GM12875 (cell line): ENCODE data around the gene ARF1.

Experiments
- H3K4me3 ChIP-seq: one replicate; pipeline ENCODE4 v1.5.1; 2011; ENCODE audit warnings: low read depth, low read length, control low read depth
- CTCF ChIP-seq: IDR thresholded peaks from 2 replicates; pipeline ENCODE4 v1.5.1; 2011; ENCODE audit warnings: low read depth, mild to moderate bottlenecking, control low read depth, inconsistent platforms, low read length, moderate library complexity, borderline replicate concordance; ENCODE audit not compliant: insufficient read depth

ARF1 gene

GRCh38 chr1:228072658-228073043 lies 9.9 kb upstream of the ARF1 start:
- H3K4me3 ChIP-seq, result no peak overlapping the region
- no peak for TF ChIP-seq CTCF

GRCh38 chr1:228073061-228073856 lies 9.2 kb upstream of the ARF1 start:
- no peak overlapping the region for H3K4me3 ChIP-seq
- no peak for TF ChIP-seq CTCF

GRCh38 chr1:228073857-228074545 lies 8.5 kb upstream of the ARF1 start:
- TF ChIP-seq CTCF, result no peak
- no peak overlapping the region for H3K4me3 ChIP-seq

GRCh38 chr1:228074954-228075730 lies 7.4 kb upstream of the ARF1 start:
- no peak for TF ChIP-seq CTCF
- no peak overlapping the region for H3K4me3 ChIP-seq

GRCh38 chr1:228075801-228076271 lies 6.7 kb upstream of the ARF1 start:
- H3K4me3 ChIP-seq, result no peak overlapping the region
- no peak for TF ChIP-seq CTCF

- no peak overlapping the region for H3K4me3 ChIP-seq
- no peak for TF ChIP-seq CTCF
Measured at GRCh38 chr1:228076796-228077430, 5.6 kb upstream of the ARF1 start.
